Right atrium auricular region (tissue), 2 donors: ENCODE measurements around the gene NFAT5. TPM values are rescaled to one million over a fixed set of nuclear protein-coding genes. Genes with fewer than 3 reads are reported as not detected.

Experiments
- DNase-seq: peaks from one replicate; pipeline ENCODE4 v3.0.0-alpha.2; 2019; ENCODE audit warnings: low spot score
- H3K27ac ChIP-seq, 2 donors: fragments of 200-600 bp; sonication (generic); 1 replicate in 1 of 2; 2 replicates in 1 of 2; pipeline ENCODE4 v1.5.1; 2016 to 2019
- H3K27me3 ChIP-seq, 2 donors: fragments of 200-600 bp; sonication (generic); one replicate each; pipeline versions ENCODE4 v1.5.1 to v1.6.0; 2017 to 2019
- H3K36me3 ChIP-seq: fragments of 200-600 bp; sonication (generic); one replicate; pipeline ENCODE4 v1.5.1; 2016
- H3K4me1 ChIP-seq, 2 donors: fragments of 200-600 bp; sonication (generic); one replicate each; pipeline versions ENCODE4 v1.5.1 to v1.6.0; 2017 to 2019
- H3K4me3 ChIP-seq, 2 donors: fragments of 200-600 bp; sonication (generic); 1 replicate in 1 of 2; 2 replicates in 1 of 2; pipeline ENCODE4 v1.5.1; 2017 to 2019; ENCODE audit warnings: mild to moderate bottlenecking in 1 of 2, moderate library complexity in 1 of 2
- H3K9me3 ChIP-seq, 2 donors: fragments of 200-600 bp; sonication (generic); one replicate each; pipeline ENCODE4 v1.5.1; 2019
- CTCF ChIP-seq, 2 donors: fragments of 200-600 bp; sonication (generic); IDR thresholded peaks; one replicate each; pipeline ENCODE4 v1.5.1; 2019; ENCODE audit warnings: antibody characterized with exemption in 2 of 2
- total RNA-seq, 2 donors: library from RNA; depleted of rRNA; stranded (reverse); fragments of >200 nt; gene quantifications; one replicate each; pipeline ENCODE4 v1.1.0, GENCODE V29; 2016

The NFAT5 gene
- total RNA-seq, 2 donors from 2014 or later: 16.4 to 22.6 TPM

- H3K27ac ChIP-seq: no peak overlapping the region
- H3K4me3 ChIP-seq: no peak overlapping the region
- peaks cover 43% of the 10 kb centered on the region for H3K36me3 ChIP-seq
- no peak for TF ChIP-seq CTCF (IDR thresholded peaks at IDR 0.05)
- no peaks in the 10 kb centered on the region for H3K9me3 ChIP-seq
- no peaks in the 10 kb centered on the region for H3K27me3 ChIP-seq
- no peak for DNase-seq
- H3K4me1 ChIP-seq: no peaks in the 10 kb centered on the region
These were observed 103.8 kb downstream of the NFAT5 start for GRCh38 chr16:69669577-69669976.

GRCh38 chr16:69672315-69672997 is 106.7 kb downstream of the NFAT5 start:
- no peak for TF ChIP-seq CTCF (IDR thresholded peaks at IDR 0.05)
- no peaks in the 10 kb centered on the region for H3K27me3 ChIP-seq
- no peaks in the 10 kb centered on the region for H3K4me1 ChIP-seq
- H3K27ac ChIP-seq: no peak overlapping the region
- H3K4me3 ChIP-seq: no peak overlapping the region
- H3K9me3 ChIP-seq: no peaks in the 10 kb centered on the region
- peaks cover 66% of the 10 kb centered on the region for H3K36me3 ChIP-seq
- no peak for DNase-seq

- Histone ChIP-seq H3K4me3 (no peak overlapping the region), H3K27me3 (no peaks in the 10 kb centered on the region), H3K36me3 (peaks cover 70% of the 10 kb centered on the region), H3K27ac (no peak overlapping the region), H3K9me3 (no peaks in the 10 kb centered on the region), H3K4me1 (no peaks in the 10 kb centered on the region)
- DNase-seq: no peak
- TF ChIP-seq CTCF (IDR thresholded peaks at IDR 0.05): no peak
These were observed 107.4 kb downstream of the NFAT5 start for GRCh38 chr16:69672998-69673713.

GRCh38 chr16:69680358-69680757 is 114.6 kb downstream of the NFAT5 start:
- Histone ChIP-seq H3K36me3 (peaks cover 64% of the 10 kb centered on the region), H3K27ac (no peak overlapping the region), H3K4me1 (no peaks in the 10 kb centered on the region), H3K27me3 (no peaks in the 10 kb centered on the region), H3K4me3 (no peak overlapping the region), H3K9me3 (no peaks in the 10 kb centered on the region)
- no peak for TF ChIP-seq CTCF (IDR thresholded peaks at IDR 0.05)
- no peak for DNase-seq

- H3K36me3 ChIP-seq: peaks cover 46% of the 10 kb centered on the region
- no peak for TF ChIP-seq CTCF (IDR thresholded peaks at IDR 0.05)
- no peak for DNase-seq
These were observed 122.8 kb downstream of the NFAT5 start for GRCh38 chr16:69688589-69688988.

More at GRCh38 chr16:69688589-69688988, 122.8 kb downstream of the NFAT5 start:
- no peaks in the 10 kb centered on the region for H3K9me3 ChIP-seq
- H3K4me3 ChIP-seq: no peak overlapping the region
- no peaks in the 10 kb centered on the region for H3K27me3 ChIP-seq
- no peaks in the 10 kb centered on the region for H3K4me1 ChIP-seq
- no peak overlapping the region for H3K27ac ChIP-seq
